WI38 (cell line): Measurements from ENCODE around the gene MICALL2.

Experiments used
- H3K4me3 ChIP-seq: 2 replicates; pipeline ENCODE4 v1.5.1; 2011; ENCODE audit warnings: low read depth, mild to moderate bottlenecking, control low read depth, low read length
- TF ChIP-seq, protein P1 (sequence below): IDR thresholded peaks from 2 replicates; pipeline ENCODE4 v1.5.1; 2012; ENCODE audit warnings: low read depth, mild to moderate bottlenecking, control low read depth, low read length

Gene MICALL2

DNA sequence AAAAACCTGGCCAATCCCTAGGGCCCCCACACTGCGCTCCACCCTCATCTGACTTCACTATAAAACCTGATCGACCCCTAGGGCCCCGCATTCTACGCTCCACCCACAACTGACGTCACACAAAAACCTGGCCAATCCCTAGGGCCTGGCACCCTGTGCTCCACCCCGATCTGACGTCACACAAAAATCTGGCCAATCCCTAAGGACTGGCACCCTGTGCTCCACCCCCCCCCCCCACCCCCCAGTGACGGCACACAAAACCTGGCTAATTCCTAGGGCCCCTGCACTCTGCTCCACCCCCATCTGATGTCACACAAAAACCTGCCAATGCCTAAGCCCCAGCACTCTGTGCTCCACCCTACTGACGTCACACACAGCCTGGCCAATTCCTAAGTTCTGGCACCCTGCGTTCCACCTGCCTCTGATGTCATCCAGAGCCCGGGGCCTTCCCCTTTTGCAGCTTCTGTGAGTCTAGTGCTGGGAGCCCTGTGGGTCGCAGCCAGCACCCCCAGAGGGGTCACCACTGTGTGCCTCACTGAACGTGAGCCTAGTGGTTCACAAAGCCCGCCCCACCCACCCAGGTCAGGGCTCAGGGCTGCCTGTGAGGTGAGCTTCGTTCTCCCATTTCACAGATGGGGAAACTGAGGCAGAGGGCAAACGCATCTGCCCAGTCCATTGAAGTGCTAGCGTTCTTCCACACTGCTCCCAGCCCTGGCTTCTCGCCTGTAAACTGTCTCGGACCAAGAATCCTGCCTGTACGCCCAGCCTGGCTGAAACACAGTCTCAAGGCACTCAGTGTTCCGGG is 40.6 kb downstream of the MICALL2 start:
- TF ChIP-seq, protein P1, sequence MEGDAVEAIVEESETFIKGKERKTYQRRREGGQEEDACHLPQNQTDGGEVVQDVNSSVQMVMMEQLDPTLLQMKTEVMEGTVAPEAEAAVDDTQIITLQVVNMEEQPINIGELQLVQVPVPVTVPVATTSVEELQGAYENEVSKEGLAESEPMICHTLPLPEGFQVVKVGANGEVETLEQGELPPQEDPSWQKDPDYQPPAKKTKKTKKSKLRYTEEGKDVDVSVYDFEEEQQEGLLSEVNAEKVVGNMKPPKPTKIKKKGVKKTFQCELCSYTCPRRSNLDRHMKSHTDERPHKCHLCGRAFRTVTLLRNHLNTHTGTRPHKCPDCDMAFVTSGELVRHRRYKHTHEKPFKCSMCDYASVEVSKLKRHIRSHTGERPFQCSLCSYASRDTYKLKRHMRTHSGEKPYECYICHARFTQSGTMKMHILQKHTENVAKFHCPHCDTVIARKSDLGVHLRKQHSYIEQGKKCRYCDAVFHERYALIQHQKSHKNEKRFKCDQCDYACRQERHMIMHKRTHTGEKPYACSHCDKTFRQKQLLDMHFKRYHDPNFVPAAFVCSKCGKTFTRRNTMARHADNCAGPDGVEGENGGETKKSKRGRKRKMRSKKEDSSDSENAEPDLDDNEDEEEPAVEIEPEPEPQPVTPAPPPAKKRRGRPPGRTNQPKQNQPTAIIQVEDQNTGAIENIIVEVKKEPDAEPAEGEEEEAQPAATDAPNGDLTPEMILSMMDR: no peak
- no peak overlapping the region for H3K4me3 ChIP-seq

DNA sequence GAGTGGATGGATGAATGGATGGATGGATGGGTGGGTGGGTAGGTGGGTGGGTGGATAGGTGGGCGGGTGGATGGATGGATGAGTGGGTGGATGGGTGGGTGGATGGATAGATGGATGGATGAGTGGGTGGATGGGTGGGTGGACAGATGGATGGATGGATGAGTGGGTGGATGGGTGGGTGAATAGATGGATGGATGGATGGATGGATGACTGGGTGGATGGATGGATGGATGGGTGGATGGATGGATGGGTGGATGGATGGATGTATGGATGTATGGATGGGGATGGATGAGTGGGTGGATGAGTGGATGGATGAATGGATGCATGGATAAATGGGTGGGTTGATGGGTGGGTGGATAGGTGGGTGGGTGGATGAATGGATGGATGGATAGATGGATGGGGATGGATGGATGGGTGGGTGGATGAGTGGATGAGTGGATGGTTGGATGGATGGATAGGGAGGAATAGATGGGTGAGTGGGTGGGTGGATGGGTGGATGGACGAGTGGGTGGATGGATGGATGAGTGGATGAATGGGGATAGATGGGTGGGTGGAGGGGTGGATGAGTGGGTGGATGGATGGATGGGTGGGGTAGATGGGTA is 43.8 kb downstream of the MICALL2 start:
- no peak overlapping the region for H3K4me3 ChIP-seq
- TF ChIP-seq, protein P1: no peak

DNA sequence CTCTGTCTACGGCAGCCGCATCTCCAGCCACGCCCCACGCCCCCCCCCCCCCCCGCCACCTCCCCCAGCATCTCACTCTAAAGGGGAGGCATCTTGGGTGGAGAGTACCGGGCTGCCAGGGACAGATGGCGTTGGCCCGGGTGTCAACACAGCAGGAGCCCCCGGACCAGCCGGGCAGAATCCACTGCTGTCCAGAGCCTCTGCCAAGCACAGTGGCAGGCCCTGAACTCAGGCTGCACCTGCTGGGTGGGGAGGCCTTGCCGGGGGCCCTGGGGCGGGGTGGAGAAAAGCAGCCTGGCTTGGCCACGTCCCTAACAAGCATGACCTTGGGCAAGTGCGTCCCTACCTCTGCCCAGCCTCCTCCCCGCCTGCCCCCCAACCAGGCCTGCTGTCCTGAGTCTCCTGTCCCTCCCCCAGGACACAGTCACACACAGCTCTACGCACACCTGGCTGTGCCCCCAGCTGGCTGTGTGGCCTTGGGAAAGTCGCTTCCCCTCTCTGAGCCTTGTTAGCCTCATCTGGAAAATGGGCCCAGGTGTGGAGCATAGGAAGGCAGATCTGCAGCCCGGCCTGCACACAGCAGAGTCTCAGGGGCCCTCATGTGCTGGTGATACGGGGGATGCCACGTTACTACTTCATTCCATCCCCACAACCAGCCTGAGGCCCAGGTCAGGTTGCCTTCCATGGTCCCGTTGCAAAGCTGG is 45.2 kb downstream of the MICALL2 start:
- H3K4me3 ChIP-seq: no peak overlapping the region
- TF ChIP-seq, protein P1: no peak

DNA sequence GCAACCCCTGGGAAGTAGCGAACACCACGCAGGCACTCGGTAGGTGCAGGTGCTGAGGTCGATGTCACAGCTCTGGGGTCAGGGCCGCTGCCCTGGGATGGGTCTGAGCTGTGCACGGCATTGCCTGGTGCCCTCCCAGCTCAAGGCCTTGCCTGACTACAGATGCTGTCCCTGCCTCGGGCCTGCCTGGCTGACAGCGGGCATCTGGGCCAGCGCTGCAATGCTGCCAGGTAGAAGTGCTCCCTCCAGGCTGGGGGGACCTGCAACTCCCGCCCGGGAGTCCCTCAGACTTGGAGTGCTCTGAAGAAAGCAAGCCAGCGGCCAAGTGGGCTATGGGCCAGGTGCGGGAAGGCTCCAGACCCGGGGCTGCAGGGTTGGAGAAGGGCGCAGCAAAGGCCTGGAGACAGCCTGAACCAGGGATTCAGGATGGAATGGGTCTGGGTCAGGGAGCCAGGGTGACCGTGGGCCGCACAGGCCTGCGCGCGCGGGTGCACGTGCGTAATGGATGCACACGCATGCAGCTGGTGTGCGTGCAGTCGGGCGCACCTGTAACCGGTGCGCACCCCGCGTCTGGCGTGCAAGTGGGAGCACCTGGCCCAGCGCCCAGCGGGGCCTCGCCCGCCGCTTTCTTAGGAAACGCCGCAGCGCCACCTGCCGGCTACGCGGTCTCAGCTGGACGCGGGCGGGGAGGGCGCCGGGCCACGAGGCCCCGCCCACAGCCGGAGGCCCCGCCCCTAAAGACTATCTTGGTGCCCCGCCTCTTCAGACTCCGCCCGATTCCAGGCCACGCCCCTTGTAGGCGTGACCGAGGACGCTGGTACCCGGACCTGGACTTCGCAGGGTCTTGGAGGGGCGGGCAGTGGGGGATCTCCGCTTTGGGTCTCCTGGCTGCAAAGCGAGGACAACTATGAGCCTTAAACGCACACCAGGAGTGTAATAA is 46.7 kb downstream of the MICALL2 start:
- no peak overlapping the region for H3K4me3 ChIP-seq

DNA sequence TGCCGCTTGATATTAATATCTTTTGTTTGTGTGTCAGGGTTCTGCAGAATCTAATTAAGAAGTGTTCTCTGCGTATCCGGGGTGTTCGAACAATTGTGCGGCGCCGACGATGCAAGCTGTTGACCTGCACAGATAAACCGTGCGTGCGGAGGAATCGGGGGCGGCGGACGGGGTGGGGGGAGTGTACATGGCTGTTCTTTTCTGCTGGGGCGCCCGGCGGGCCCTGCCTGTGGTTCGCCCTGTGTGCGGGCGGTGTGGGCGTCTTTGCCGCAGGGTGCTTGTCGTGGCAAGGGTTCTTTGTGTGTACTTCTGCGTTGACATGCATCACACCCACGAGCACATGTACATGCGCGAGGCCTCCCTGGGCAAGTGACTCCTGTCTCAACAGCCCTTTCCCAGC is 47.9 kb downstream of the MICALL2 start:
- H3K4me3 ChIP-seq: no peak overlapping the region
- TF ChIP-seq, protein P1: no peak

More for the DNA sequence above, 46.7 kb downstream of the MICALL2 start:
- TF ChIP-seq, protein P1: peak; percentile 56

DNA sequence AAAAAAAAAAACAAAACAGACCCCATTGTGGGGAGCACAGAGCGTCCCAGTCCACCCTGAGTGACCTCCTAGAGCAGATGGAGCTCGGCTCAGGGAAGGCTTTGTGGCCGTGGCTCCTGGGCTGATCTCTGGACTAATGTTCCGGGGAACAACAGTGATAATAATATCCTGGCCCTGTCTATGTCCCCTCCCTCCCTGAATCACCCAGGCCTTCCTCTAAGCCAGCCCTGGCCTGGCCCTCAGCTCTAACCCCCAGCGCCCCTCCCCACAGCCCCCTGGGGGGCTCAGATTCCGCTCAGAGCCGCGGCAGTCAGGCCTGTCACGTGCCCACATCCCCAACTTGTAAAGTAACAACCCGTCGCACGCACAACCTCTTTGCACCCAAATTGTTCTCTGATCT is 48.3 kb downstream of the MICALL2 start:
- H3K4me3 ChIP-seq: no peak overlapping the region

More for the DNA sequence above, 48.3 kb downstream of the MICALL2 start:
- TF ChIP-seq, protein P1: no peak
